SIG-M5 (cell line): ENCODE results near the gene STKLD1.
A peak's percentile ranks its signal among the peaks of the same experiment; 100 is the strongest.
"Not testable (repeated sequence)": the region's sequence is repeated elsewhere in the genome, so short reads cannot be mapped to it uniquely, and the experiment has no call there.

Experiments
- DNase-seq: peaks from one replicate; lab custom pipeline; 2025; lab: John Stamatoyannopoulos, UW

STKLD1 gene

DNA sequence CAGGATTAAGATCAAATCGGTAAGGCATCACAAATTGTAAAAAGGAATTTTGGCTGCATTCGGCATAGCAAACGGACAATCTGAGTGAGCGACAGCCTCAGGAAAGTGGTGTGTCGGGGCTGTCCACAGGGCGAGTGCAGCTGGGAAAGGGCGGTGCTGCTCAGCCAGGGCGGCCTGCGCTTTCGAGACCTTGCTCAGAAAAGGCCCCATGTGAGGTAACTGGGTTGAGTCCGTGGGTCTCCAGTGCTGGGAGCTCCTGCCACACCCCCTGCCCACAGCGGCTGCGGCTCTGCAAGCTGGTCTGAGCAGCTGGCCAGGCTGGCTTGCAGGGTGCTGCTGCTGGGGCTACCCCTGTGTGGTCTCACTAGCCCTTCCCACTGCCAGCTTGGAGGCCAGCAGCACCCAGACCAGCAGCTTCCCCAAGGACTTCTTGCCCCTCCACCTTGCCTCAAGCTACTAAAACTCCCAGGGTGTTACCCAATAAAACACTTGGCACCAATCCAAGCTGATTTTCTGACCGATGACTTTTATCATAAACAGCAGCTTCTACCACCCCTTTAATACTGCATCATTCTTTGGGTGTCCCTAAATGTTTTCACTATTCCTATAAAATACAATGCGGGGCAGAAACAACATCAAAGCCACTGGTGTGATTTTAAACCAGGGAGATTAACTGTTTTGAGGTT, 13.7 kb upstream of the STKLD1 start:
- DNase-seq = no peak

DNA sequence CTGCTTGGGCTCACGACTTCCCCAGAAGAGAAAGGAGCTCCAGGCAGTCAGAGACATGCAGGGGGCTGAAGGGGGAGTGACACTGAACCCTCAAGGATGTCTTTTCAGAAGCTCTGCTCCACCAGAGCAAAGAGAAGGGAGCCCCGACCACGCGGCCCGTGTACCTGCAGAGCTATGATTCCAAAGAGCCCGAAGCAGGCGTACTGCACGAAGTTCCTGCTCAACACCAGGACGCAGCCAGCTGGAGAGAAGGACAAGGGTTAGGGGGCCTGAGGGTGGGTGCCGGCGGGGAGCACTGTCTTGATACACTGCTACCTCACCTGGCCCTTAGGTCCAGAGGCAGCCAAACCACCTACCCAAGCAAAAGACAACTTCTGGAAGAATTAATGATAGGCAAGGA, 9.7 kb upstream of the STKLD1 start:
- DNase-seq = no peak

GRCh38 chr9:133367221-133367620, 8.9 kb upstream of the STKLD1 start:
- no peak for DNase-seq

GRCh38 chr9:133367778-133368177, 8.4 kb upstream of the STKLD1 start:
- DNase-seq = no peak

- no peak for DNase-seq
These were observed 7.8 kb upstream of the STKLD1 start for GRCh38 chr9:133368249-133368881.

DNA sequence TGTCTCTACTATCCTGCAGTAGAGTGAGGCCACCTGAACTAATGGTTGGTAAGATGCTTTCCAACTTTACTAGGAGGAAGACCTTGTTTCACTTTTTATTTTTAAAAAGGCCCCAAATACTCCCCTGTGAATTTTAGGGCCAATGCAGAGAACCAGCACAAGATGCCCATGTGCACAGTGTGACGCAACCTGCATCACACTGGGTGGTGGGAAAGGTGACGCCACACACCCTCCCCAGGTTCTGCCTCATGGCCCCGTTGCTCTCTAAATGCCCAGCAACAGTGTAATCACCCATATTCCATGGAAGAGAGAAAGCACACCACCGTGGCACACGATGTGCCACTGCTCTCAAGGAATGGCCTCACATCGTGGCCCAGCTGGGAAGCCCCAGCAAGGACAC, 6.7 kb upstream of the STKLD1 start:
- DNase-seq = no peak

GRCh38 chr9:133369933-133370332, 6.2 kb upstream of the STKLD1 start:
- DNase-seq = no peak

DNA sequence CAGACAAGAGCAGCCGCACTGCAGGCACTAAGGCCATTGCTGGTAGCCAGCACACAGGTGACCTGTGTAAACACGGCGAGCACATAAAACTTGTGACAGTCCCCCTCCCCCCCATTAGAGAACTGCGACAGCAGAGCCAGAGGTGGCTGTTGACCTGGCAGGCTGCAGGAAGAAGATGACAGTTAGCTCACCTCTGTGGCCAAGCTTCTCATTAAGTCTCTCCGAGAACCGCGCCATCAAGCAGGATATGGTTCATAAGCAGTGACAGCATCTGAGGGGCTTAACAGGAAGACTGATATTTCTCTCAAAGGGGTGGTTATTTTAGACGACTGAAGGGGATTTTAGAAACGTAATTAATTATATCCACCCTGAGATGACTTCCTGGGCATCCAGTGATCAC, 5.5 kb upstream of the STKLD1 start:
- no peak for DNase-seq

- no peak for DNase-seq
These were observed 4.9 kb upstream of the STKLD1 start for GRCh38 chr9:133371261-133371711.

DNA sequence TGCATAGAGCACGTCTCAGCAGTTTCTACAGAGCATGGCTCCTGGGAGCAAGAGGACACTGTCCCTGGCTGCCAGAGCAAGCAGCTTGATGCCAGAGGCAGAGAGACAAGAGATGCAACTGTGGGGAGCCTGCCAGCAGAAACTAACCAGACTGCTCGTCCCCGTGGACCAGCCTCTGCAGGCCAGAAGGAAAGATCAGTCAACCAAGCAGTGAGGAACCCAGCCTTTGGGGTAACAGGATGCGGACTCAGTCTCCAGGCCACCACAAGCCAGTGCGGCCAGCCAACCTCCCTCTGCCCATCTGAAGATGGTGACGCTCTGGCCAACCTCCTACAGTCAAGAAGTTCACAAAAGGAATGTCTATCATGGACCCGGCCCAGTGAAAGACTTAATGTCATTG, 4.0 kb upstream of the STKLD1 start:
- no peak for DNase-seq

- peak; percentile 64 for DNase-seq
These were observed 1.5 kb upstream of the STKLD1 start for GRCh38 chr9:133374612-133375115.

DNA sequence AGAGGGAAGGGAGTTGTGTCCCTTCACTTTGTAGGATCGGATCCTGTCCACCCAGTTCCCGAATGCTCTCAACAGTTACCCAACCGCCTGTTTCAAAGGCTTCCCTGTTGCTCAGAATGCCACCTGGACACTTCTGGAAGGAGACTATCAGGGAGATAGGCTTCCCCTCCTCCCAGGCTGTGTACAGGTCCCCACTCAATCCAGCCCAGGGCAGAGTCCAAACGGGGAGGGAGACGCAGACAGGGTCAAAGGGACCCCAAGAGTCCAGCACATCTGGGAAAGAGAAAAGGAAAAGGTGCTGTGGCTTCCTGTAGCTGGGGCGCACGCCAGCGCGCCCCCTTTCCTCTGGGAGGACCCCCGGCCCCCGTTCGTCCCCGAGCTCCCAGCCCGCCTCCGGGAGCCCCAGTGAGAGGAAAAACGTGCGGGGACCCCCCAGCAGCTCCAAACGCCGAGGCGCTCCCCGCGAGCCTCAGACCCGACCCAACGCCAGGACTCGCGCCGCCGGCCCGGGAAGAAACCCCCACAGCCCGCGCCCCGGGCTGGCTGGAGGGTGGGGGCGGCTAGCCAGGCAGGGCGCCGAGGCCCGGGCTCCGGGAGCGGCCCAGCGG, 946 bp upstream of the STKLD1 start:
- no peak for DNase-seq

DNA sequence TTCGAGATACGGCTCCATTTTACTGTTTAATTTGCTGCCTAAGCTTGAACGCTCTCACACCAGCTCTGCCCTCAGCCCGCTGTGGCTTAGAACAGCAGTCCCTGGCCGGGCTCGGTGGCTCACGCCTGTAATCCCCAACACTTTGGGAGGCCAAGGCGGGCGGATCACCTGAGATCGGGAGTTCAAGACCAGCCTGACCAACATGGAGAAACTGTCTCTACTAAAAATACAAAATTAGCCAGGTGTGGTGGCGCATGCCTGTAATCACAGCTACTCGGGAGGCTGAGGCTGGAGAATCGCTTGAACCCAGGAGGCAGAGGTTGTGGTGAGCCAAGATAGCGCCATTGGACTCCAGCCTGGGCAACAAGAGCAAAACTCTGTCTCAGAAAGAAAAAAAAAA, 1.1 kb downstream of the STKLD1 start:
- not testable (repeated sequence) for DNase-seq

- DNase-seq = no peak
These were observed 1.6 kb downstream of the STKLD1 start for GRCh38 chr9:133377721-133378216.

DNA sequence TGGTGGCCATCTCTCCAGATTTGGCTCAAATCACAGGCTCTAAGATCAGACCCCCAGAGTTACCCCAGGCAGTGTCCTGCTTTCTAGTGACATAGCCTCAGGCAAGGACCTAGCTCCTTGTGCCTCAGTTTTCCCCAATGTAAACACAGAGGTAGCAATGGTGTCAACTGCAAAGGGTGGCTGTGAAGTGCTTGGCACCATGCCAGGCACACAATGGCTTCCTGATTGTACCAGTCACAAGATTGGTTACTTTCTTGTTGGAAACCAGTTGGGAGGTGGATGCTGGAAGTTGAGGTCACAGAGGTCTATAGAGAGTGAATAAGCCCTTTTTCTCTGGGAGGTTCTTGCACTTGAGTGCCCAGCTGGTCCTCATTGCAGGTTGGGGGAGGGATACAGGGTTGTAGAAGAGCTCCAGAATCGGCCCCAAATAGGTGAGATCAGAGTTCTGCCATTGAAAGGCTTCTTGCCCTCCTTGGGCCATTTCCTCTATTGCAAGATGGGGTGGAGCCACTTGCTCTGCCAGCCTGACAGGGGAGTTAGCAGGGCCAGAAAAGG, 2.3 kb downstream of the STKLD1 start:
- no peak for DNase-seq

DNA sequence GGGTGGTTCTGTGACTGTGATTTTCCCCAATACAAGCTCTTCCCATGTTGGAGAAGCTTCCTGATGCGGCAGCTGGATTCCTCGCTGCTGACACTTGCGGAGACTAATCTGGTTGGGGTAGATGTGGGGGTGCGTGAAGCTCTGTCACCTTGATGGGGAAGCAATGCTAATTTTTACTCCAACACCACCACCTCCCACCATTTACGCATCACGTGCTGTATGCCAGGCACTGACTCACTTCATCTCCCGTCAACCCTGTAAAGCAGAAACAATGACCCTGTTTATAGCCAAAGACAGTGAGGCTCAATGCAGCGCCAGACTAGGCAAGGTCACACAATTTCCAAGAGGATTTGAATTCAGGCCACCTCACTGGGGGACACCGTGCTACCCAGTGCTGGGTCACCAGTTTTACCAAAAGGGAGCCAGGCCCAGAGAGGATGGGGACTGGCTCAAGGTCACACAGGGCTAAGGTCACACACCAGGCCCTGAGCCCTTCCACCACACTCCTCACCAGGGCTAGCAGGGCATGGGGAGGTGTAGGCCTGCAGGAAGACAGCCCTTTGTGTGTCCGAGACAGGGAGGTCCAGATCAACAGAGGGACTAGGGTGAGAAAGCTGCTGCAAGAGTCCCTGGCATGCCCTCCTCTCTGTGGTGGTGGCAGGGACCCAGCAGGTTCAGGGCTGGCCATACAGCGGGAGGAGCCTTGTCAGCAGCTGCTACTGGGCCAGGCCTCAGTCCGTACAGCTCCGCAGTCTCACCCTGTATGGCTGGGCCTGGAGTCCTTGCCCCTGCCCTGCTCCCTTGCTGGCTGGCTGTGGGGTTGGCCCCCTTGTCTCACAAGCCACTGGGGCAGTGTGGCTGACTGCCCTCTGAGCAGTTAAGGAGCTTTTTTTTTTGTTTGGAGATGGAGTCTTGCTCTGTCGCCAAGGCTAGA, 3.3 kb downstream of the STKLD1 start:
- no peak for DNase-seq

DNA sequence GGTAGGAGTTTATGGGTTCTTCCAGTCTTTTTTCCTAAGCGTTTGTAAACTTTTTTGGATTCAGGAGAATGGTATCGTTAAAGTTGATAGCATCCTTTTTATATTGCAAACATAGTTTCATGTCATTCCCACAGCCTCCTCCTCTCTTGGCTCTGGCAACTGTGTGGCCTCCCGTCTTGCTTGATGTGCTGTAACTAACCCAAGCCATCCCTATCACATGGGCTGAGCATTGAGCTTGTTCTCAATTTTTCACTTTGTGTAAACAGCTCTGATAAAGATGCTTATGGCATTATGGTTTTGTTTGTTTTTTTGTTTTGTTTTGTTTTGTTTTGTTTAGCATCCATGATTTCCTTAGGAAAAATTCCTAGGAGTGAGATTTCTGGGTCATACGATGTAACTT, 4.6 kb downstream of the STKLD1 start:
- DNase-seq = no peak

- DNase-seq = no peak
These were observed 6.5 kb downstream of the STKLD1 start for GRCh38 chr9:133382507-133383141.

DNA sequence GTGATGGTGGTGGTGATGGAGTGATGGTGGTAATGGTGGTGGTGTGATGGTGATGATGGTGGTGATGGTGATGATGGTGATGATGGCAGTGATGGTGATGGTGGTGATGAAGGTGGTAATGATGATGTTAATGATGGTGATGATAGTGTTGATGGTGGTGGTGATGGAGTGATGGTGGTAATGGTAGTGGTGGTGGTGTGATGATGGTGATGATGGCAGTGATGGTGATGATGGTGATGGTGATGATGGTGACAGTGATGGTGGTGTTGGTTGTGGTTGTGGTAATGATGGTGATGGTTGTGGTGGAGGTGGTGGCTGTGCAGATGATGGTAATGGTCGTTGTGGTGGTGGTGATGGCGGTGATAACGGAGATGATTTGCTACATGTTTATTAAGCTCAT, 7.3 kb downstream of the STKLD1 start:
- DNase-seq = no peak

DNA sequence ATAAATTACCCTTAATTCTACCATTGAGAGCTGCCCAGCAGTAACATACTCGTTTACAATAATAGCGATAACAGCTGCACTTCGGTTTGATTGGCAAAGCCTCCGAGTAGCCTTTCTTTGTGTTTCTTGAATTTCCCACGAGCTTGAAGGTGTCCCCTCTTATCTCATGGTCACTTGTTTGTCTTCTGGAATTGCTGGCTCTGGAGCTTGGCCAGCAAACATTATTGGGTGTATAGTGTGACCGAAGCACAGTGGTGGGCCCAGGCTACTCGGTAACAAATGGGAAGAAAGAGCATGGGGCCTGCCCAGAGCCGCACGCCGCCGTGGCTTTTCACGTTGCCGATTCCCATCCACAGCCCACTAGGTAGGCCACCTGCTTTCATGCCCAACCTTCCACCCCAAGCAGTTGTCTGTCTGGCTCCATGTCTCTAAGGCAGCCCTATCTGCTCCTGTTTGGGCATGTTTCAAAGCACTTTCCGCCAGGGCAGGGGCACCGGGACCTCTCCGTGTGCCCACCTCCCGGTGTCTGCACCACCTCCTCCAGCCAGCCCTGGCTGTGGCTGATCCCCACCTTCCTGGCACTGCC, 8.7 kb downstream of the STKLD1 start:
- no peak for DNase-seq

DNA sequence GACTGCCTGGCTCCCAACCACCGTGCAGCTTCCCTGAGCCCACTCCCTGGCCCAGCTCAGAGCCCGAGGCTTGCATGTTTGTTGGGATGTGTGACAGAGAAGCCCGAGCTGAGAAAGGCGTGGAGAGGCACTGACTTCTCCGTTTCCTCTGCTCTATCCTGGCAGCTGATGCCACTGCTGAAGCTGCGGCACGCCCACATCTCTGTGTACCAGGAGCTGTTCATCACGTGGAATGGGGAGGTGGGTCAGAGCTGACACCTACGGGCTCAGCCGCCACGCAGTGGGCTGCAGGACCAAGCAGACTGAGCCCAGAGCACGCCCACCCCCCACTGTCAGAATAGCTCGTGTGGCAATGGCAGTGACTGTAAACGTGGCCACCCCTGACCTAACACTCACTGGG, 9.3 kb downstream of the STKLD1 start:
- no peak for DNase-seq
